Left kidney (tissue), 2 donors: ENCODE data around the gene AKAP13. TPM values are rescaled to one million over a fixed set of nuclear protein-coding genes. Genes with fewer than 3 reads are reported as not detected.

Experiments
- DNase-seq: peaks from one replicate; pipeline ENCODE4 v3.0.0-alpha.2; 2013
- polyA plus RNA-seq: library from polyadenylated mRNA; unstranded; fragments of 120-200 nt; gene quantifications from one replicate; pipeline ENCODE4 v1.2.1, GENCODE V29; 2013; ENCODE audit not compliant: insufficient read length

The AKAP13 gene
- polyA plus RNA-seq, 1 donor: 101 TPM

- no peak for DNase-seq
These were observed 2.5 kb downstream of the AKAP13 start for GRCh38 chr15:85382942-85383341.

- no peak for DNase-seq
These were observed 3.2 kb downstream of the AKAP13 start for GRCh38 chr15:85383470-85384148.

GRCh38 chr15:85386261-85386660, 5.9 kb downstream of the AKAP13 start:
- DNase-seq: no peak

GRCh38 chr15:85388566-85389305, 8.3 kb downstream of the AKAP13 start:
- DNase-seq: no peak

- DNase-seq: no peak
These were observed 8.9 kb downstream of the AKAP13 start for GRCh38 chr15:85389306-85389650.

- DNase-seq: no peak
These were observed 9.4 kb downstream of the AKAP13 start for GRCh38 chr15:85389772-85390171.

GRCh38 chr15:85393210-85393609, 12.8 kb downstream of the AKAP13 start:
- no peak for DNase-seq

GRCh38 chr15:85394554-85395333, 14.3 kb downstream of the AKAP13 start:
- no peak for DNase-seq

GRCh38 chr15:85396554-85396953, 16.2 kb downstream of the AKAP13 start:
- DNase-seq: no peak

- DNase-seq: no peak
These were observed 16.7 kb downstream of the AKAP13 start for GRCh38 chr15:85397151-85397550.

- no peak for DNase-seq
These were observed 17.5 kb downstream of the AKAP13 start for GRCh38 chr15:85397926-85398325.

- no peak for DNase-seq
These were observed 18.4 kb downstream of the AKAP13 start for GRCh38 chr15:85398822-85399221.

- no peak for DNase-seq
These were observed 19.2 kb downstream of the AKAP13 start for GRCh38 chr15:85399627-85400026.

GRCh38 chr15:85400606-85401005, 20.2 kb downstream of the AKAP13 start:
- no peak for DNase-seq

GRCh38 chr15:85401108-85401774, 20.8 kb downstream of the AKAP13 start:
- DNase-seq: no peak

- no peak for DNase-seq
These were observed 21.9 kb downstream of the AKAP13 start for GRCh38 chr15:85402195-85402881.

- no peak for DNase-seq
These were observed 23.3 kb downstream of the AKAP13 start for GRCh38 chr15:85403745-85404144.

GRCh38 chr15:85404176-85404917, 23.9 kb downstream of the AKAP13 start:
- DNase-seq: no peak

GRCh38 chr15:85404918-85405866, 24.8 kb downstream of the AKAP13 start:
- DNase-seq: no peak

- DNase-seq: no peak
These were observed 26.5 kb downstream of the AKAP13 start for GRCh38 chr15:85406916-85407315.
